GM12878 (cell line): Measurements from ENCODE around the gene JADE1. TPM values are rescaled to one million over a fixed set of nuclear protein-coding genes. Genes with fewer than 3 reads are reported as not detected.

Source experiments
- CHD2 ChIP-seq: IDR thresholded peaks from 2 replicates; pipeline ENCODE4 v1.6.1; 2011; ENCODE audit warnings: low read depth, low read length, improper control_type of control experiment, borderline replicate concordance
- CUX1 ChIP-seq: IDR thresholded peaks from 2 replicates; pipeline ENCODE4 v1.6.1; 2012; ENCODE audit warnings: improper control_type of control experiment, low read depth, low read length; ENCODE audit not compliant: insufficient replicate concordance
- HDAC6 ChIP-seq: fragments of 200-600 bp; sonication (generic); IDR thresholded peaks from one replicate; pipeline ENCODE4 v1.8.0; 2017; ENCODE audit warnings: antibody characterized with exemption; ENCODE audit not compliant: unreplicated experiment
- MEF2B ChIP-seq: fragments of 450-650 bp; IDR thresholded peaks from 2 replicates; pipeline ENCODE4 v1.6.1; 2018; ENCODE audit warnings: mild to moderate bottlenecking, moderate library complexity; ENCODE audit not compliant: partially characterized antibody, poor library complexity, severe bottlenecking
- MTA3 ChIP-seq: IDR thresholded peaks from 2 replicates; pipeline ENCODE4 v1.6.1; 2012; ENCODE audit warnings: low read length, inconsistent platforms, borderline replicate concordance
- PKNOX1 ChIP-seq: fragments of 450-650 bp; IDR thresholded peaks from 2 replicates; pipeline ENCODE4 v1.6.1; 2016; ENCODE audit warnings: mild to moderate bottlenecking
- PML ChIP-seq: IDR thresholded peaks from 2 replicates; pipeline ENCODE4 v1.6.1; 2012; ENCODE audit warnings: low read length, inconsistent platforms
- ZNF687 ChIP-seq: fragments of 450-650 bp; IDR thresholded peaks from 2 replicates; pipeline ENCODE4 v1.6.1; 2017; ENCODE audit warnings: mild to moderate bottlenecking, moderate library complexity
- polyA plus RNA-seq, 11 experiments: library from polyadenylated mRNA; depleted of rRNA in 4 of 11; unstranded in 6 of 11; stranded (reverse) in 5 of 11; fragments of >200 nt; fragmentation: Nextera tagmentation in 4 of 11; fragmentation: Illumina TruSeq in 1 of 11; extraction: Ambion mirVana in 4 of 11; extraction: Trizol in 1 of 11; gene quantifications; 1 replicate in 1 of 11; 2 replicates in 10 of 11; pipeline versions ENCODE4 v1.2.1 to v1.2.3, GENCODE V29; 2011 to 2016; ENCODE audit warnings: inconsistent platforms in 2 of 11, missing spikeins in 2 of 11, low read depth in 1 of 11
- total RNA-seq, 4 experiments: library from RNA; depleted of rRNA in 3 of 4; stranded (reverse); fragments of >200 nt in 3 of 4; fragmentation: Illumina TruSeq in 1 of 4; extraction: Trizol in 1 of 4; gene quantifications; 2 replicates each; pipeline versions ENCODE4 v1.2.1 to v1.2.3, GENCODE V29; 2013 to 2021

Gene JADE1
- total and polyA plus RNA-seq, 10 of the 15 experiments (the other 5 are each of a cell fraction or from before 2014, with no cell fraction given) = 5.9 to 27.2 (median 15.8) TPM

- peak; percentile 62; the same call in 1 of the 2 replicates for TF ChIP-seq CHD2
- TF ChIP-seq PML = 0 out of 2 replicates have a peak, but pooled peaks have one; percentile 58
- peak; percentile 27 for TF ChIP-seq MEF2B
- no peak for TF ChIP-seq HDAC6
- TF ChIP-seq PKNOX1 = peak; percentile 45; the same call in 1 of the 2 replicates
- TF ChIP-seq MTA3 = peak; percentile 58; the same call in 1 of the 2 replicates
- peak; percentile 16 for TF ChIP-seq CUX1
- 0 out of 2 replicates have a peak, but pooled peaks have one; percentile 54 for TF ChIP-seq ZNF687
- TF ChIP-seq, all 136 proteins: peak for 41
These were observed 1.5 kb downstream of the JADE1 start (continued) for GRCh38 chr4:128810871-128811570.
